ENCODE measurements around the gene SMIM32.

The SMIM32 gene

GRCh38 chr5:136226401-136226800, 33.4 kb upstream of the SMIM32 start:
- Histone ChIP-seq H3K4me3 (replicated peaks; ENCODE audit: insufficient read depth, low read length) (no peak overlapping the region), H3K27ac (replicated peaks) (no peak overlapping the region), H3K27me3 (ENCODE audit: insufficient read depth, poor library complexity, severe bottlenecking) (no peaks in the 10 kb centered on the region)
- no peak for DNase-seq (ENCODE audit: low read depth in 1 of 2, low spot score in 1 of 2)
- TF ChIP-seq REST (IDR thresholded peaks at IDR 0.05; ENCODE audit: insufficient replicate concordance, low read depth) (no peak), GABPA (IDR thresholded peaks at IDR 0.05; ENCODE audit: low read depth) (no peak), CTCF (IDR thresholded peaks at IDR 0.05; ENCODE audit: insufficient read depth, low read length) (no peak), SPI1 (IDR thresholded peaks at IDR 0.05; ENCODE audit: borderline replicate concordance, low read depth) (no peak), POLR2AphosphoS5 (IDR thresholded peaks at IDR 0.05; ENCODE audit: low read depth) (no peak)

GRCh38 chr5:136225796-136226195, 32.8 kb upstream of the SMIM32 start:
- TF ChIP-seq SPI1 (IDR thresholded peaks at IDR 0.05; ENCODE audit: borderline replicate concordance, low read depth) = no peak
- TF ChIP-seq REST (IDR thresholded peaks at IDR 0.05; ENCODE audit: insufficient replicate concordance, low read depth) = no peak
- TF ChIP-seq POLR2AphosphoS5 (IDR thresholded peaks at IDR 0.05; ENCODE audit: low read depth) = no peak
- no peak for TF ChIP-seq CTCF (IDR thresholded peaks at IDR 0.05; ENCODE audit: insufficient read depth, low read length)
- no peak for TF ChIP-seq GABPA (IDR thresholded peaks at IDR 0.05; ENCODE audit: low read depth)

GRCh38 chr5:136222580-136223235, 29.7 kb upstream of the SMIM32 start:
- Histone ChIP-seq H3K4me3 (replicated peaks; ENCODE audit: insufficient read depth, low read length) (no peak overlapping the region), H3K27me3 (ENCODE audit: insufficient read depth, poor library complexity, severe bottlenecking) (no peaks in the 10 kb centered on the region), H3K27ac (replicated peaks) (no peak overlapping the region)
- no peak for DNase-seq (ENCODE audit: low read depth in 1 of 2, low spot score in 1 of 2)
- no peak for TF ChIP-seq CTCF (IDR thresholded peaks at IDR 0.05; ENCODE audit: insufficient read depth, low read length)
- no peak for TF ChIP-seq SPI1 (IDR thresholded peaks at IDR 0.05; ENCODE audit: borderline replicate concordance, low read depth)
- no peak for TF ChIP-seq REST (IDR thresholded peaks at IDR 0.05; ENCODE audit: insufficient replicate concordance, low read depth)

More at GRCh38 chr5:136225796-136226195, 32.8 kb upstream of the SMIM32 start:
- H3K27me3 ChIP-seq (ENCODE audit: insufficient read depth, poor library complexity, severe bottlenecking) = no peaks in the 10 kb centered on the region
- no peak overlapping the region for H3K4me3 ChIP-seq (replicated peaks; ENCODE audit: insufficient read depth, low read length)
- H3K27ac ChIP-seq (replicated peaks) = no peak overlapping the region
- DNase-seq (ENCODE audit: low read depth in 1 of 2, low spot score in 1 of 2) = no peak
